ENCODE results near the gene ITPKB.

Gene ITPKB

GRCh38 chr1:226625832-226626576 is 113.1 kb downstream of the ITPKB start:
- Histone ChIP-seq H3K27me3 (ENCODE audit: insufficient read depth, poor library complexity, severe bottlenecking) (no peaks in the 10 kb centered on the region), H3K27ac (replicated peaks) (no peak overlapping the region), H3K4me3 (replicated peaks; ENCODE audit: insufficient read depth, low read length) (no peak overlapping the region)
- DNase-seq (ENCODE audit: low read depth in 1 of 2, low spot score in 1 of 2): no peak
- TF ChIP-seq SPI1 (IDR thresholded peaks at IDR 0.05; ENCODE audit: borderline replicate concordance, low read depth): no peak

GRCh38 chr1:226625326-226625725 is 113.8 kb downstream of the ITPKB start:
- no peak overlapping the region for H3K27ac ChIP-seq (replicated peaks)
- TF ChIP-seq, protein P1, sequence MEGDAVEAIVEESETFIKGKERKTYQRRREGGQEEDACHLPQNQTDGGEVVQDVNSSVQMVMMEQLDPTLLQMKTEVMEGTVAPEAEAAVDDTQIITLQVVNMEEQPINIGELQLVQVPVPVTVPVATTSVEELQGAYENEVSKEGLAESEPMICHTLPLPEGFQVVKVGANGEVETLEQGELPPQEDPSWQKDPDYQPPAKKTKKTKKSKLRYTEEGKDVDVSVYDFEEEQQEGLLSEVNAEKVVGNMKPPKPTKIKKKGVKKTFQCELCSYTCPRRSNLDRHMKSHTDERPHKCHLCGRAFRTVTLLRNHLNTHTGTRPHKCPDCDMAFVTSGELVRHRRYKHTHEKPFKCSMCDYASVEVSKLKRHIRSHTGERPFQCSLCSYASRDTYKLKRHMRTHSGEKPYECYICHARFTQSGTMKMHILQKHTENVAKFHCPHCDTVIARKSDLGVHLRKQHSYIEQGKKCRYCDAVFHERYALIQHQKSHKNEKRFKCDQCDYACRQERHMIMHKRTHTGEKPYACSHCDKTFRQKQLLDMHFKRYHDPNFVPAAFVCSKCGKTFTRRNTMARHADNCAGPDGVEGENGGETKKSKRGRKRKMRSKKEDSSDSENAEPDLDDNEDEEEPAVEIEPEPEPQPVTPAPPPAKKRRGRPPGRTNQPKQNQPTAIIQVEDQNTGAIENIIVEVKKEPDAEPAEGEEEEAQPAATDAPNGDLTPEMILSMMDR (IDR thresholded peaks at IDR 0.05; ENCODE audit: insufficient read depth, low read length): no peak
- TF ChIP-seq SPI1 (IDR thresholded peaks at IDR 0.05; ENCODE audit: borderline replicate concordance, low read depth) (no peak), REST (IDR thresholded peaks at IDR 0.05; ENCODE audit: insufficient replicate concordance, low read depth) (no peak), POLR2AphosphoS5 (IDR thresholded peaks at IDR 0.05; ENCODE audit: low read depth) (no peak), GABPA (IDR thresholded peaks at IDR 0.05; ENCODE audit: low read depth) (no peak)
- no peak overlapping the region for H3K4me3 ChIP-seq (replicated peaks; ENCODE audit: insufficient read depth, low read length)
- no peaks in the 10 kb centered on the region for H3K27me3 ChIP-seq (ENCODE audit: insufficient read depth, poor library complexity, severe bottlenecking)
- no peak for DNase-seq (ENCODE audit: low read depth in 1 of 2, low spot score in 1 of 2)

- no peak overlapping the region for H3K27ac ChIP-seq (replicated peaks)
- no peak for TF ChIP-seq REST (IDR thresholded peaks at IDR 0.05; ENCODE audit: insufficient replicate concordance, low read depth)
- TF ChIP-seq POLR2AphosphoS5 (IDR thresholded peaks at IDR 0.05; ENCODE audit: low read depth): no peak
- TF ChIP-seq SPI1 (IDR thresholded peaks at IDR 0.05; ENCODE audit: borderline replicate concordance, low read depth): no peak
- no peak for TF ChIP-seq GABPA (IDR thresholded peaks at IDR 0.05; ENCODE audit: low read depth)
- TF ChIP-seq, protein P1 (IDR thresholded peaks at IDR 0.05; ENCODE audit: insufficient read depth, low read length): no peak
- no peak for DNase-seq (ENCODE audit: low read depth in 1 of 2, low spot score in 1 of 2)
- H3K27me3 ChIP-seq (ENCODE audit: insufficient read depth, poor library complexity, severe bottlenecking): no peaks in the 10 kb centered on the region
- no peak overlapping the region for H3K4me3 ChIP-seq (replicated peaks; ENCODE audit: insufficient read depth, low read length)
Measured at GRCh38 chr1:226624526-226624925, 114.6 kb downstream of the ITPKB start.

- Histone ChIP-seq H3K4me3 (replicated peaks; ENCODE audit: insufficient read depth, low read length) (no peak overlapping the region), H3K27ac (replicated peaks) (no peak overlapping the region), H3K27me3 (ENCODE audit: insufficient read depth, poor library complexity, severe bottlenecking) (no peaks in the 10 kb centered on the region)
- no peak for DNase-seq (ENCODE audit: low read depth in 1 of 2, low spot score in 1 of 2)
- no peak for TF ChIP-seq POLR2AphosphoS5 (IDR thresholded peaks at IDR 0.05; ENCODE audit: low read depth)
- no peak for TF ChIP-seq SPI1 (IDR thresholded peaks at IDR 0.05; ENCODE audit: borderline replicate concordance, low read depth)
- TF ChIP-seq, protein P1 (IDR thresholded peaks at IDR 0.05; ENCODE audit: insufficient read depth, low read length): no peak
- no peak for TF ChIP-seq GABPA (IDR thresholded peaks at IDR 0.05; ENCODE audit: low read depth)
- TF ChIP-seq REST (IDR thresholded peaks at IDR 0.05; ENCODE audit: insufficient replicate concordance, low read depth): no peak
Measured at GRCh38 chr1:226622012-226622411, 117.1 kb downstream of the ITPKB start.
